Activated CD4-positive, CD25-positive, alpha-beta regulatory T cell treated with anti-CD3 and anti-CD28 coated beads, Interleukin-2, amount 50 U/mL, for 24 hours (primary cell): ENCODE results near the gene FABP7.

Source experiments
- ATAC-seq, 2 donors: fragments of 150-1000 bp; cut with Tn5 transposase; one replicate each; pipeline ENCODE4 v1.10.0; 2021; ENCODE audit warnings: mild to moderate bottlenecking in 1 of 2, moderate library complexity in 1 of 2

Gene FABP7

GRCh38 chr6:122760330-122760729 lies 19.2 kb upstream of the FABP7 start:
- no peak for ATAC-seq

GRCh38 chr6:122766256-122766655 lies 13.3 kb upstream of the FABP7 start:
- ATAC-seq, result no peak

GRCh38 chr6:122770835-122771601 lies 8.5 kb upstream of the FABP7 start:
- no peak for ATAC-seq

- ATAC-seq, result no peak
Observed at GRCh38 chr6:122772724-122773415, 6.6 kb upstream of the FABP7 start.

- no peak for ATAC-seq
Observed at GRCh38 chr6:122775975-122776374, 3.5 kb upstream of the FABP7 start.

GRCh38 chr6:122778302-122778701 lies 1.2 kb upstream of the FABP7 start:
- ATAC-seq, result no peak

- no peak for ATAC-seq
Observed at GRCh38 chr6:122778985-122779661, 393 bp upstream of the FABP7 start.

GRCh38 chr6:122780114-122780513 lies 598 bp downstream of the FABP7 start:
- ATAC-seq, result no peak

- no peak for ATAC-seq
Observed at GRCh38 chr6:122781716-122782115, 2.2 kb downstream of the FABP7 start.

GRCh38 chr6:122783401-122783800 lies 3.9 kb downstream of the FABP7 start:
- ATAC-seq, result no peak

GRCh38 chr6:122785891-122786290 lies 6.4 kb downstream of the FABP7 start:
- no peak for ATAC-seq

- ATAC-seq, result no peak
Observed at GRCh38 chr6:122787721-122788120, 8.2 kb downstream of the FABP7 start.

- no peak for ATAC-seq
Observed at GRCh38 chr6:122788208-122788607, 8.7 kb downstream of the FABP7 start.

GRCh38 chr6:122788663-122789181 lies 9.2 kb downstream of the FABP7 start:
- ATAC-seq, result no peak

GRCh38 chr6:122789182-122790027 lies 9.9 kb downstream of the FABP7 start, which contains the start of gene SMPDL3A:
TSS of gene SMPDL3A (plus strand) at chr6:122789258. CDS start at chr6:122789347, 89 bp downstream.
- ATAC-seq, result peak; percentile 60 to 67

- no peak for ATAC-seq
Observed at GRCh38 chr6:122790028-122790422, 10.5 kb downstream of the FABP7 start.

- no peak for ATAC-seq
Observed at GRCh38 chr6:122790423-122791309, 11.2 kb downstream of the FABP7 start.

- ATAC-seq, result no peak
Observed at GRCh38 chr6:122791310-122791679, 11.8 kb downstream of the FABP7 start.

GRCh38 chr6:122792766-122793165 lies 13.2 kb downstream of the FABP7 start:
- ATAC-seq, result no peak

- no peak for ATAC-seq
Observed at GRCh38 chr6:122797537-122797936, 18.0 kb downstream of the FABP7 start.

GRCh38 chr6:122798099-122798641 lies 18.7 kb downstream of the FABP7 start:
- ATAC-seq, result peak; percentile 51 to 56
